K562 (cell line): Measurements from ENCODE around the gene ANKRD11. TPM values are rescaled to one million over a fixed set of nuclear protein-coding genes. Genes with fewer than 3 reads are reported as not detected.

Experiments
- JUN ChIP-seq, 2 experiments: sonication (generic) in 1 of 2; formaldehyde crosslinking in 1 of 2; IDR thresholded peaks; 2 replicates each; pipeline versions ENCODE4 v1.6.1 to v1.8.0; 2012 to 2022; ENCODE audit warnings: borderline replicate concordance in 2 of 2, mild to moderate bottlenecking in 2 of 2, improper control_type of control experiment in 1 of 2, low read depth in 1 of 2, low read length in 1 of 2, missing genetic modification reagents in 1 of 2
- L3MBTL2 ChIP-seq: fragments of 450-650 bp; IDR thresholded peaks from 2 replicates; pipeline ENCODE4 v1.6.1; 2016; ENCODE audit warnings: mild to moderate bottlenecking, moderate library complexity
- NEUROD1 ChIP-seq: fragments of 150-350 bp; IDR thresholded peaks from 2 replicates; pipeline ENCODE4 v1.6.1; 2014; ENCODE audit warnings: borderline replicate concordance, low read length, low read depth; ENCODE audit not compliant: partially characterized antibody
- POLR3A ChIP-seq: IDR thresholded peaks from 2 replicates; pipeline ENCODE4 v1.6.1; 2011; ENCODE audit warnings: borderline replicate concordance, mild to moderate bottlenecking, moderate library complexity; ENCODE audit not compliant: insufficient read length, insufficient read depth; ENCODE audit errors: extremely low read depth
- SNRNP70 ChIP-seq: fragments of 200-400 bp; formaldehyde crosslinking; optimal IDR thresholded peaks from 2 replicates; pipeline ENCODE3; 2017; ENCODE audit warnings: low read depth, low read length
- SOX6 ChIP-seq: fragments of 450-650 bp; IDR thresholded peaks from 2 replicates; pipeline ENCODE4 v1.6.1; 2014; ENCODE audit warnings: mild to moderate bottlenecking
- TAF15 ChIP-seq: fragments of 200-400 bp; formaldehyde crosslinking; IDR thresholded peaks from 2 replicates; pipeline ENCODE4 v1.6.1; 2017; ENCODE audit warnings: mild to moderate bottlenecking, low read depth, low read length, moderate library complexity
- ZNF445 ChIP-seq: fragments of 250-450 bp; sonication (Bioruptor Pico); IDR thresholded peaks from 2 replicates; pipeline ENCODE4 v1.4.0; 2020; ENCODE audit warnings: low read depth, mild to moderate bottlenecking, moderate library complexity
- polyA plus RNA-seq, 8 experiments: library from polyadenylated mRNA; depleted of rRNA in 4 of 8; stranded (reverse) in 5 of 8; unstranded in 3 of 8; fragments of >200 nt; fragmentation: Nextera tagmentation in 2 of 8; fragmentation: Illumina TruSeq in 1 of 8; extraction: Ambion mirVana in 2 of 8; extraction: Trizol in 1 of 8; gene quantifications; 2 replicates each; pipeline versions ENCODE4 v1.2.1 to v1.2.3, GENCODE V29; 2011 to 2014; ENCODE audit warnings: inconsistent platforms in 1 of 8, missing spikeins in 1 of 8
- total RNA-seq, 7 experiments: library from RNA; depleted of rRNA in 6 of 7; stranded (reverse); fragments of >200 nt in 6 of 7; fragmentation: Illumina TruSeq in 2 of 7; extraction: Trizol in 2 of 7; gene quantifications; 2 replicates each; pipeline versions ENCODE4 v1.2.1 to v1.2.3, GENCODE V29; 2011 to 2021; ENCODE audit warnings: low replicate concordance in 1 of 7
- TF ChIP-seq, protein P1 (sequence below): fragments of 450-650 bp; IDR thresholded peaks from 2 replicates; pipeline ENCODE4 v1.6.1; 2016; ENCODE audit warnings: low read depth
- TF ChIP-seq, protein P2 (sequence below), 3 experiments: IDR thresholded peaks in 2 of 3; conservative IDR thresholded peaks in 1 of 3; 2 replicates each; pipeline ENCODE4 v1.5.1; 2011 to 2012; ENCODE audit warnings: low read length in 3 of 3, mild to moderate bottlenecking in 3 of 3, control low read depth in 2 of 3, improper control_type of control experiment in 1 of 3, inconsistent platforms in 1 of 3, low read depth in 1 of 3, mixed read lengths in 1 of 3, moderate library complexity in 1 of 3; ENCODE audit not compliant: insufficient read depth in 2 of 3
- TF ChIP-seq, protein P3 (sequence below), 2 experiments: fragments of 450-650 bp in 1 of 2; IDR thresholded peaks; 2 replicates each; pipeline ENCODE4 v1.6.1; 2011 to 2017; ENCODE audit warnings: low read depth in 2 of 2, antibody characterized with exemption in 1 of 2, borderline replicate concordance in 1 of 2, low read length in 1 of 2, mild to moderate bottlenecking in 1 of 2, mixed read lengths in 1 of 2; ENCODE audit not compliant: control insufficient read depth in 1 of 2

The ANKRD11 gene
- total and polyA plus RNA-seq, 9 of the 15 experiments (the other 6 are each of a cell fraction or from before 2014, with no cell fraction given), result 4.7 to 126 (median 31.7) TPM

DNA sequence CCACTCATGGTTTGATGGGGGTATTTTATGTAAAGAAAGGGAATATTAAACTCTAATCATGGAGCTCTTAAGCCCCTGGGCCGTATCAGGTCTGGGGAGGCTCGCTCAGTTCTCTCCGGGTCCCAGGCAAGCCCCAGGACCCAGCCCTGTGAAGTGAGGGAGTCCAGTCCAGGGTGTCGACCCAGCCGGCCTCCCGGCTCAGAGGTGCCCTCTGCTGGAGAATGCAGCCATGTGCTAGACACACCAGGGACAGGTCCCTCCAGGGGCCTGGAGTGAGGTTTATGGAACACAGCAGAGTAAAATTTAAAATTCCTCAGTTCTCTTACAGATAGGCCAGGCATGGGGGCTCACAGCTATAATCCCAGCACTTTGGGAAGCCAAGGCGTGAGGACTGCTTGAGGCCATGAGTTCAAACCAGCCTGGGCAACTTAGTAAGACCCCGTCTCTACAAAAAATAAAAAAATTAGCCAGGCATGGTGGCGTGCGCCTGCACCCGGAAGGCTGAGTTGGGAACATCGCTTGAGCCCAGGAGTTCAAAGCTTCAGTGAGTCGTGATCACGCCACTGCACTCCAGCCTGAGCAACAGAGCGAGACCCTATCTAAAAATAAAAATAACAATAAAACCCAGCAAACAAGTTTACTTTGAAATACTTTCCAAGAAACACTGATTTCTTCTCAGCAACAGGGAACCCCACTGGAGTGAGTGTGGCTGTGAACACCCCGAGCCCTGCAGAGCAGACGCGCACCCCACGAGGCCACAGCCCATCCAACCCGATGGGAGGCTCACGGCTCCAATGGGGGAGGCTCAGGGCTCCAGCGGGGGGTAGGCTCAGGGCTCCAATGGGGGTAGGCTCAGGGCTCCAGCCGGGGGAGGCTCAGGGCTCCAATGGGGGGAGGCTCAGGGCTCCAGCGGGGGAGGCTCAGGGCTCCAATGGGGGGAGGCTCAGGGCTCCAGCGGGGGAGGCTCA, 200.6 kb downstream of the ANKRD11 start (continued):
- TF ChIP-seq, protein P1, sequence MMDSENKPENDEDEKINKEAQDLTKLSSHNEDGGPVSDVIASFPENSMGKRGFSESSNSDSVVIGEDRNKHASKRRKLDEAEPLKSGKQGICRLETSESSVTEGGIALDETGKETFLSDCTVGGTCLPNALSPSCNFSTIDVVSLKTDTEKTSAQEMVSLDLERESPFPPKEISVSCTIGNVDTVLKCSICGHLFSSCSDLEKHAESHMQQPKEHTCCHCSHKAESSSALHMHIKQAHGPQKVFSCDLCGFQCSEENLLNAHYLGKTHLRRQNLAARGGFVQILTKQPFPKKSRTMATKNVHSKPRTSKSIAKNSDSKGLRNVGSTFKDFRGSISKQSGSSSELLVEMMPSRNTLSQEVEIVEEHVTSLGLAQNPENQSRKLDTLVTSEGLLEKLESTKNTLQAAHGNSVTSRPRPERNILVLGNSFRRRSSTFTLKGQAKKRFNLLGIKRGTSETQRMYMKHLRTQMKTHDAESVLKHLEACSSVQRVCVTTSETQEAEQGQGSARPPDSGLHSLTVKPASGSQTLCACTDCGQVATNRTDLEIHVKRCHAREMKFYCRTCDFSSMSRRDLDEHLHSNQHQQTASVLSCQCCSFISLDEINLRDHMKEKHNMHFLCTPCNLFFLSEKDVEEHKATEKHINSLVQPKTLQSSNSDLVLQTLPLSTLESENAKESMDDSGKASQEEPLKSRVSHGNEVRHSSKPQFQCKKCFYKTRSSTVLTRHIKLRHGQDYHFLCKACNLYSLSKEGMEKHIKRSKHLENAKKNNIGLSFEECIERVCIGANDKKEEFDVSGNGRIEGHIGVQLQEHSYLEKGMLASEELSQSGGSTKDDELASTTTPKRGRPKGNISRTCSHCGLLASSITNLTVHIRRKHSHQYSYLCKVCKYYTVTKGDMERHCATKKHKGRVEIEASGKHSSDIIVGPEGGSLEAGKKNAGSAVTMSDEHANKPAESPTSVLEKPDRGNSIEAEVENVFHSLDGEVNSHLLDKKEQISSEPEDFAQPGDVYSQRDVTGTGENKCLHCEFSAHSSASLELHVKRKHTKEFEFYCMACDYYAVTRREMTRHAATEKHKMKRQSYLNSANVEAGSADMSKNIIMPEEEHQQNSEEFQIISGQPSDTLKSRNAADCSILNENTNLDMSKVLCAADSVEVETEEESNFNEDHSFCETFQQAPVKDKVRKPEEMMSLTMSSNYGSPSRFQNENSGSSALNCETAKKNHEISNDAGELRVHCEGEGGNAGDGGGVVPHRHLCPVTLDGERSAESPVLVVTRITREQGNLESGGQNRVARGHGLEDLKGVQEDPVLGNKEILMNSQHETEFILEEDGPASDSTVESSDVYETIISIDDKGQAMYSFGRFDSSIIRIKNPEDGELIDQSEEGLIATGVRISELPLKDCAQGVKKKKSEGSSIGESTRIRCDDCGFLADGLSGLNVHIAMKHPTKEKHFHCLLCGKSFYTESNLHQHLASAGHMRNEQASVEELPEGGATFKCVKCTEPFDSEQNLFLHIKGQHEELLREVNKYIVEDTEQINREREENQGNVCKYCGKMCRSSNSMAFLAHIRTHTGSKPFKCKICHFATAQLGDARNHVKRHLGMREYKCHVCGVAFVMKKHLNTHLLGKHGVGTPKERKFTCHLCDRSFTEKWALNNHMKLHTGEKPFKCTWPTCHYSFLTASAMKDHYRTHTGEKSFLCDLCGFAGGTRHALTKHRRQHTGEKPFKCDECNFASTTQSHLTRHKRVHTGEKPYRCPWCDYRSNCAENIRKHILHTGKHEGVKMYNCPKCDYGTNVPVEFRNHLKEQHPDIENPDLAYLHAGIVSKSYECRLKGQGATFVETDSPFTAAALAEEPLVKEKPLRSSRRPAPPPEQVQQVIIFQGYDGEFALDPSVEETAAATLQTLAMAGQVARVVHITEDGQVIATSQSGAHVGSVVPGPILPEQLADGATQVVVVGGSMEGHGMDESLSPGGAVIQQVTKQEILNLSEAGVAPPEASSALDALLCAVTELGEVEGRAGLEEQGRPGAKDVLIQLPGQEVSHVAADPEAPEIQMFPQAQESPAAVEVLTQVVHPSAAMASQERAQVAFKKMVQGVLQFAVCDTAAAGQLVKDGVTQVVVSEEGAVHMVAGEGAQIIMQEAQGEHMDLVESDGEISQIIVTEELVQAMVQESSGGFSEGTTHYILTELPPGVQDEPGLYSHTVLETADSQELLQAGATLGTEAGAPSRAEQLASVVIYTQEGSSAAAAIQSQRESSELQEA, result no peak
- TF ChIP-seq TAF15, result no peak
- TF ChIP-seq POLR3A, result no peak
- peak; percentile 55; the same call in 1 of the 2 replicates for TF ChIP-seq L3MBTL2
- TF ChIP-seq, protein P2, sequence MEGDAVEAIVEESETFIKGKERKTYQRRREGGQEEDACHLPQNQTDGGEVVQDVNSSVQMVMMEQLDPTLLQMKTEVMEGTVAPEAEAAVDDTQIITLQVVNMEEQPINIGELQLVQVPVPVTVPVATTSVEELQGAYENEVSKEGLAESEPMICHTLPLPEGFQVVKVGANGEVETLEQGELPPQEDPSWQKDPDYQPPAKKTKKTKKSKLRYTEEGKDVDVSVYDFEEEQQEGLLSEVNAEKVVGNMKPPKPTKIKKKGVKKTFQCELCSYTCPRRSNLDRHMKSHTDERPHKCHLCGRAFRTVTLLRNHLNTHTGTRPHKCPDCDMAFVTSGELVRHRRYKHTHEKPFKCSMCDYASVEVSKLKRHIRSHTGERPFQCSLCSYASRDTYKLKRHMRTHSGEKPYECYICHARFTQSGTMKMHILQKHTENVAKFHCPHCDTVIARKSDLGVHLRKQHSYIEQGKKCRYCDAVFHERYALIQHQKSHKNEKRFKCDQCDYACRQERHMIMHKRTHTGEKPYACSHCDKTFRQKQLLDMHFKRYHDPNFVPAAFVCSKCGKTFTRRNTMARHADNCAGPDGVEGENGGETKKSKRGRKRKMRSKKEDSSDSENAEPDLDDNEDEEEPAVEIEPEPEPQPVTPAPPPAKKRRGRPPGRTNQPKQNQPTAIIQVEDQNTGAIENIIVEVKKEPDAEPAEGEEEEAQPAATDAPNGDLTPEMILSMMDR (IDR thresholded peaks at IDR 0.05 in 2 of 3, conservative IDR thresholded peaks at IDR 0.05 in 1 of 3; ENCODE audit: insufficient read depth in 2 of 3, low read depth in 1 of 3, low read length in 3 of 3), result peak; percentile 86 to 88 (median 87)
- peak; percentile 32; the same call in 1 of the 2 replicates for TF ChIP-seq SOX6
- no peak for TF ChIP-seq JUN (IDR thresholded peaks at IDR 0.05; ENCODE audit: borderline replicate concordance, low read depth, low read length)
- TF ChIP-seq JUN (CRISPR knock-in tag; IDR thresholded peaks at IDR 0.05; ENCODE audit: borderline replicate concordance), result no peak
- TF ChIP-seq, protein P3, sequence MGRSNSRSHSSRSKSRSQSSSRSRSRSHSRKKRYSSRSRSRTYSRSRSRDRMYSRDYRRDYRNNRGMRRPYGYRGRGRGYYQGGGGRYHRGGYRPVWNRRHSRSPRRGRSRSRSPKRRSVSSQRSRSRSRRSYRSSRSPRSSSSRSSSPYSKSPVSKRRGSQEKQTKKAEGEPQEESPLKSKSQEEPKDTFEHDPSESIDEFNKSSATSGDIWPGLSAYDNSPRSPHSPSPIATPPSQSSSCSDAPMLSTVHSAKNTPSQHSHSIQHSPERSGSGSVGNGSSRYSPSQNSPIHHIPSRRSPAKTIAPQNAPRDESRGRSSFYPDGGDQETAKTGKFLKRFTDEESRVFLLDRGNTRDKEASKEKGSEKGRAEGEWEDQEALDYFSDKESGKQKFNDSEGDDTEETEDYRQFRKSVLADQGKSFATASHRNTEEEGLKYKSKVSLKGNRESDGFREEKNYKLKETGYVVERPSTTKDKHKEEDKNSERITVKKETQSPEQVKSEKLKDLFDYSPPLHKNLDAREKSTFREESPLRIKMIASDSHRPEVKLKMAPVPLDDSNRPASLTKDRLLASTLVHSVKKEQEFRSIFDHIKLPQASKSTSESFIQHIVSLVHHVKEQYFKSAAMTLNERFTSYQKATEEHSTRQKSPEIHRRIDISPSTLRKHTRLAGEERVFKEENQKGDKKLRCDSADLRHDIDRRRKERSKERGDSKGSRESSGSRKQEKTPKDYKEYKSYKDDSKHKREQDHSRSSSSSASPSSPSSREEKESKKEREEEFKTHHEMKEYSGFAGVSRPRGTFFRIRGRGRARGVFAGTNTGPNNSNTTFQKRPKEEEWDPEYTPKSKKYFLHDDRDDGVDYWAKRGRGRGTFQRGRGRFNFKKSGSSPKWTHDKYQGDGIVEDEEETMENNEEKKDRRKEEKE (IDR thresholded peaks at IDR 0.05; ENCODE audit: borderline replicate concordance in 1 of 2, control insufficient read depth in 1 of 2, low read depth in 2 of 2, low read length in 1 of 2), result no peak
- TF ChIP-seq ZNF445 (CRISPR knock-in tag), result no peak
- TF ChIP-seq SNRNP70, result no peak
- TF ChIP-seq NEUROD1, result peak; percentile 85
